ENCODE data around the gene SCARB1.

DNA sequence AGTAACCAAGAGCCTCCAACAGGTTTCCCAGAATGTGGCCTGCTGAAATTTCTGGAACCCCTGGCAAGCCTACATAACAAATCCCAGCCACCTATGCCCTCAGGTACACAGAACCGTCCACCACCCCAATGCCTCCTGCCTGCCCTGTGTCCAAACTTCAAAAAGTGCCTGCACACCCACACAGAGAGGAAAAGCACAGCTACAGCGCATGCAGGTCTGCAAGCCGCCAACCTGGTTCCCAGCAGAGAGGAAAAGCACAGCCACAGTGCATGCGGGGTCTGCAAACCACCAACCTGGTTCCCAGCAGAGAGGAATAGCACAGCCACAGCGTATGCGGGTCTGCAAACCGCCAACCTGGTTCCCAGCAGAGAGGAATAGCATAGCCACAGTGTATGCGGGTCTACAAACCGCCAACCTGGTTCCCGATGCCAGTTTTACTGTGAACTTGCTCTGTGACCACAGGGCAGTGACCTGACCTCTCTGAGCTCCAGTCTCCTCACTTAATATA lies 113.5 kb downstream of the SCARB1 start:
- TF ChIP-seq, protein P1, sequence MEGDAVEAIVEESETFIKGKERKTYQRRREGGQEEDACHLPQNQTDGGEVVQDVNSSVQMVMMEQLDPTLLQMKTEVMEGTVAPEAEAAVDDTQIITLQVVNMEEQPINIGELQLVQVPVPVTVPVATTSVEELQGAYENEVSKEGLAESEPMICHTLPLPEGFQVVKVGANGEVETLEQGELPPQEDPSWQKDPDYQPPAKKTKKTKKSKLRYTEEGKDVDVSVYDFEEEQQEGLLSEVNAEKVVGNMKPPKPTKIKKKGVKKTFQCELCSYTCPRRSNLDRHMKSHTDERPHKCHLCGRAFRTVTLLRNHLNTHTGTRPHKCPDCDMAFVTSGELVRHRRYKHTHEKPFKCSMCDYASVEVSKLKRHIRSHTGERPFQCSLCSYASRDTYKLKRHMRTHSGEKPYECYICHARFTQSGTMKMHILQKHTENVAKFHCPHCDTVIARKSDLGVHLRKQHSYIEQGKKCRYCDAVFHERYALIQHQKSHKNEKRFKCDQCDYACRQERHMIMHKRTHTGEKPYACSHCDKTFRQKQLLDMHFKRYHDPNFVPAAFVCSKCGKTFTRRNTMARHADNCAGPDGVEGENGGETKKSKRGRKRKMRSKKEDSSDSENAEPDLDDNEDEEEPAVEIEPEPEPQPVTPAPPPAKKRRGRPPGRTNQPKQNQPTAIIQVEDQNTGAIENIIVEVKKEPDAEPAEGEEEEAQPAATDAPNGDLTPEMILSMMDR (IDR thresholded peaks at IDR 0.05; ENCODE audit: low read depth, low read length, poor library complexity, severe bottlenecking): no peak
- no peak for TF ChIP-seq EZH2phosphoT487 (IDR thresholded peaks at IDR 0.05; ENCODE audit: borderline replicate concordance, low read length)
